ENCODE measurements around the gene ESRRB. TPM values are rescaled to one million over a fixed set of nuclear protein-coding genes. Genes with fewer than 3 reads are reported as not detected.

ESRRB gene
- total RNA-seq, 2 experiments from 2014 or later, result 0.47 TPM; not detected in 1

GRCh38 chr14:76421662-76422061 lies 45.7 kb downstream of the ESRRB start:
- no peak for DNase-seq (ENCODE audit: low spot score)
- Histone ChIP-seq H3K9me3 (ENCODE audit: low read length) (no peaks in the 10 kb centered on the region), H3K4me3 (ENCODE audit: low read depth, low read length, poor library complexity, severe bottlenecking) (no peak overlapping the region), H3K79me2 (ENCODE audit: insufficient read depth, low read depth, low read length) (no peaks in the 10 kb centered on the region), H3K36me3 (ENCODE audit: insufficient read depth, low read length) (no peaks in the 10 kb centered on the region), H3K4me2 (ENCODE audit: low read length) (no peak overlapping the region), H2AFZ (ENCODE audit: low read length) (no peak overlapping the region), H3K27ac (ENCODE audit: low read depth, low read length, poor library complexity, severe bottlenecking) (no peak overlapping the region), H4K20me1 (ENCODE audit: insufficient read depth, low read length) (no peaks in the 10 kb centered on the region), H3K9me2 (ENCODE audit: insufficient read depth, low read length) (no peaks in the 10 kb centered on the region), H3K4me1 (ENCODE audit: insufficient read depth, low read length, poor library complexity, severe bottlenecking) (no peaks in the 10 kb centered on the region)
- ChIA-PET CTCF (ENCODE audit: unreplicated experiment) (no interaction called here), POLR2A (no interaction called here)
- intact Hi-C loops (cut with micrococcal nuclease; ENCODE audit: unreplicated experiment), result no loop called here
- no TSS peak for BruUV-seq (replicated peaks)
- TF ChIP-seq CTCF (conservative IDR thresholded peaks at IDR 0.05; ENCODE audit: low read length), result no peak
- no peak for TF ChIP-seq EZH2phosphoT487 (IDR thresholded peaks at IDR 0.05; ENCODE audit: borderline replicate concordance, low read depth, low read length)

DNA sequence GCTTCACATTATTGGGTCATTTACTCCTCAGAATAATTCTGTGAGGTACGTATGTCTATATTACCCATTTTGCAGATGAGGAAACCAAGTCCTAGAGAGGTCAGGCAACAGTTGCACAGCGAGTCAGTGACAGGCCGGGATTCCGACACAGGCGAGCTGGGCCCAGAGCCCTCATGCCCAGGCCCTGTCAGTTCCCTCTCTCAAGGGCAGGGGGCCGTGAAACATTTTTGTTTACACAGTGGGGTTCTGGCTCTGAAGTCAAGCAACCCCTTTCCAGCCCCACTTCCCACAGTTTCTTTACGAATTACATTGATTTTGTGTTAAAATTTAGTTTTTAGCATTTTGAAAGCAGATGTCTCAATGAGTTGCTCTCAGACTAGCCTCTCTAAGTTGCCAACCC lies 46.7 kb downstream of the ESRRB start:
- Histone ChIP-seq H3K79me2 (ENCODE audit: insufficient read depth, low read depth, low read length) (no peaks in the 10 kb centered on the region), H3K36me3 (ENCODE audit: insufficient read depth, low read length) (no peaks in the 10 kb centered on the region), H3K9me3 (ENCODE audit: low read length) (no peaks in the 10 kb centered on the region), H4K20me1 (ENCODE audit: insufficient read depth, low read length) (no peaks in the 10 kb centered on the region), H3K4me2 (ENCODE audit: low read length) (no peak overlapping the region), H3K4me3 (ENCODE audit: low read depth, low read length, poor library complexity, severe bottlenecking) (no peak overlapping the region), H2AFZ (ENCODE audit: low read length) (no peak overlapping the region), H3K27ac (ENCODE audit: low read depth, low read length, poor library complexity, severe bottlenecking) (no peak overlapping the region), H3K9me2 (ENCODE audit: insufficient read depth, low read length) (no peaks in the 10 kb centered on the region), H3K4me1 (ENCODE audit: insufficient read depth, low read length, poor library complexity, severe bottlenecking) (no peaks in the 10 kb centered on the region)
- no TSS peak for BruUV-seq (replicated peaks)
- no peak for DNase-seq (ENCODE audit: low spot score)
- TF ChIP-seq EZH2phosphoT487 (IDR thresholded peaks at IDR 0.05; ENCODE audit: borderline replicate concordance, low read depth, low read length), result no peak
- no peak for TF ChIP-seq CTCF (conservative IDR thresholded peaks at IDR 0.05; ENCODE audit: low read length)
- intact Hi-C loops (cut with micrococcal nuclease; ENCODE audit: unreplicated experiment), result no loop called here
- CTCF ChIA-PET (ENCODE audit: unreplicated experiment), result no interaction called here
- POLR2A ChIA-PET, result no interaction called here

DNA sequence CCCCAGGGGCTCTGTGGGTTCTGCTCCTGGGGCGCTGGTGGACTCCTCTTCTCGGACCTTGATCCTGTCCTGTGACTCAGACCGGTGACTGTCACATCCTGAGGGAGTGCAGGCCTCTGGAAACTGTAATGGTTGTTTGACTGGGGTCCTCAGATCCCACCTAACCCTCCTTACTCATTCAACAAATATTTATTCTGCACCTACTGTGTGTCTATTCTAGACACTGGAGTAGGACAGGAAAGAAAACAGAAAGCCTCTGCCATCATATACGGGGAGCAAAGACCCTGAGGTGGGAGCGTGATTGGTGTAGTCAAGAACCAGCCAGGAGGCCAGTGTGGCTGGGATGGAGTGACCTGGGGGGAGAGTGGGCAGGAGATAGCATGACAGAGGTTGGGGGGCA lies 47.6 kb downstream of the ESRRB start:
- Histone ChIP-seq H3K36me3 (ENCODE audit: insufficient read depth, low read length) (no peaks in the 10 kb centered on the region), H4K20me1 (ENCODE audit: insufficient read depth, low read length) (no peaks in the 10 kb centered on the region), H3K79me2 (ENCODE audit: insufficient read depth, low read depth, low read length) (no peaks in the 10 kb centered on the region), H3K4me3 (ENCODE audit: low read depth, low read length, poor library complexity, severe bottlenecking) (no peak overlapping the region), H3K4me1 (ENCODE audit: insufficient read depth, low read length, poor library complexity, severe bottlenecking) (no peaks in the 10 kb centered on the region), H3K4me2 (ENCODE audit: low read length) (no peak overlapping the region), H3K9me2 (ENCODE audit: insufficient read depth, low read length) (no peaks in the 10 kb centered on the region), H3K27ac (ENCODE audit: low read depth, low read length, poor library complexity, severe bottlenecking) (no peak overlapping the region), H2AFZ (ENCODE audit: low read length) (no peak overlapping the region), H3K9me3 (ENCODE audit: low read length) (no peaks in the 10 kb centered on the region)
- BruUV-seq (replicated peaks), result no TSS peak
- POLR2A ChIA-PET, result no interaction called here
- CTCF ChIA-PET (ENCODE audit: unreplicated experiment), result no interaction called here
- TF ChIP-seq EZH2phosphoT487 (IDR thresholded peaks at IDR 0.05; ENCODE audit: borderline replicate concordance, low read depth, low read length), result no peak
- TF ChIP-seq CTCF (conservative IDR thresholded peaks at IDR 0.05; ENCODE audit: low read length), result no peak
- DNase-seq (ENCODE audit: low spot score), result no peak
- intact Hi-C loops (cut with micrococcal nuclease; ENCODE audit: unreplicated experiment), result no loop called here
